CD4-positive, alpha-beta memory T cell (primary cell): ENCODE data around the gene DLG5. TPM values are rescaled to one million over a fixed set of nuclear protein-coding genes. Genes with fewer than 3 reads are reported as not detected.
A peak's percentile ranks its signal among the peaks of the same experiment; 100 is the strongest.

Source experiments
- CTCF ChIA-PET: fragments of 350-600 bp; sonication (Branson Sonifier 250); formaldehyde crosslinking; loops from one replicate; lab custom pipeline; 2021; ENCODE audit warnings: inconsistent platforms; ENCODE audit not compliant: partially characterized antibody; lab: Charles Lee
- POLR2A ChIA-PET: fragments of 350-600 bp; sonication (Branson Sonifier 250); formaldehyde crosslinking; loops from one replicate; lab custom pipeline; 2021; ENCODE audit not compliant: partially characterized antibody; lab: Charles Lee
- DNase-seq, 5 donors: peaks; one replicate each; pipeline versions ENCODE4 v3.0.0 to v3.0.0-alpha.2; 2020 to 2022; ENCODE audit warnings: mixed read lengths in 1 of 5
- H3K27ac ChIP-seq: one replicate; pipeline ENCODE4 v1.7.0; 2013; ENCODE audit warnings: low read depth, low read length
- H3K27me3 ChIP-seq: 2 replicates; pipeline ENCODE4 v1.7.0; 2013; ENCODE audit warnings: mild to moderate bottlenecking, low read length, moderate library complexity; ENCODE audit not compliant: insufficient read depth
- H3K36me3 ChIP-seq: 2 replicates; pipeline ENCODE4 v1.7.0; 2013; ENCODE audit warnings: mild to moderate bottlenecking, low read length, moderate library complexity; ENCODE audit not compliant: insufficient read depth
- H3K4me1 ChIP-seq: 2 replicates; pipeline ENCODE4 v1.7.0; 2013; ENCODE audit warnings: mild to moderate bottlenecking, low read length, moderate library complexity; ENCODE audit not compliant: insufficient read depth
- H3K4me3 ChIP-seq, 2 donors: one replicate each; pipeline ENCODE4 v1.7.0; 2013; ENCODE audit warnings: low read length in 2 of 2, mild to moderate bottlenecking in 1 of 2
- H3K9me3 ChIP-seq, 2 donors: one replicate each; pipeline ENCODE4 v1.7.0; 2013; ENCODE audit warnings: low read length in 2 of 2, control low read depth in 1 of 2; ENCODE audit not compliant: control insufficient read depth in 1 of 2
- H3K27ac Mint-ChIP-seq, 7 donors: one replicate each; pipeline ENCODE4 v1.8.0; 2020 to 2021; ENCODE audit warnings: mixed read lengths in 7 of 7, mild to moderate bottlenecking in 6 of 7, inconsistent platforms in 3 of 7, moderate library complexity in 3 of 7
- H3K27me3 Mint-ChIP-seq, 2 donors: one replicate each; pipeline ENCODE4 v1.8.0; 2020 to 2021; ENCODE audit warnings: mixed read lengths in 2 of 2
- H3K36me3 Mint-ChIP-seq, 2 donors: one replicate each; pipeline ENCODE4 v1.8.0; 2020 to 2021; ENCODE audit warnings: mixed read lengths in 2 of 2, inconsistent platforms in 1 of 2, mild to moderate bottlenecking in 1 of 2
- H3K4me1 Mint-ChIP-seq, 4 donors: one replicate each; pipeline ENCODE4 v1.8.0; 2020 to 2021; ENCODE audit warnings: mixed read lengths in 4 of 4, mild to moderate bottlenecking in 1 of 4
- H3K4me3 Mint-ChIP-seq, 8 donors: one replicate each; pipeline ENCODE4 v1.8.0; 2020 to 2021; ENCODE audit warnings: mixed read lengths in 8 of 8, mild to moderate bottlenecking in 7 of 8, moderate library complexity in 6 of 8, inconsistent platforms in 3 of 8
- H3K9me3 Mint-ChIP-seq, 8 donors: one replicate each; pipeline ENCODE4 v1.8.0; 2020 to 2021; ENCODE audit warnings: mixed read lengths in 8 of 8, mild to moderate bottlenecking in 5 of 8, inconsistent platforms in 3 of 8, moderate library complexity in 1 of 8
- intact Hi-C: fragments of 100-400 bp; cut with micrococcal nuclease; formaldehyde crosslinking; loops from one replicate; pipeline ENCODE4 v1.15.1; 2023
- polyA plus RNA-seq, 2 donors: library from polyadenylated mRNA; unstranded; fragments of 300-500 nt; fragmentation: Illumina TruSeq; gene quantifications; one replicate each; pipeline ENCODE4 v1.2.3, GENCODE V29; 2021
- total RNA-seq, 2 experiments: library from RNA; stranded (reverse); gene quantifications; one replicate each; pipeline ENCODE4 v1.2.3, GENCODE V29; 2021

Gene DLG5
- total and polyA plus RNA-seq, 4 experiments from 2014 or later, result 0.13 to 3.2 (median 2.7) TPM; not detected in 1

DNA sequence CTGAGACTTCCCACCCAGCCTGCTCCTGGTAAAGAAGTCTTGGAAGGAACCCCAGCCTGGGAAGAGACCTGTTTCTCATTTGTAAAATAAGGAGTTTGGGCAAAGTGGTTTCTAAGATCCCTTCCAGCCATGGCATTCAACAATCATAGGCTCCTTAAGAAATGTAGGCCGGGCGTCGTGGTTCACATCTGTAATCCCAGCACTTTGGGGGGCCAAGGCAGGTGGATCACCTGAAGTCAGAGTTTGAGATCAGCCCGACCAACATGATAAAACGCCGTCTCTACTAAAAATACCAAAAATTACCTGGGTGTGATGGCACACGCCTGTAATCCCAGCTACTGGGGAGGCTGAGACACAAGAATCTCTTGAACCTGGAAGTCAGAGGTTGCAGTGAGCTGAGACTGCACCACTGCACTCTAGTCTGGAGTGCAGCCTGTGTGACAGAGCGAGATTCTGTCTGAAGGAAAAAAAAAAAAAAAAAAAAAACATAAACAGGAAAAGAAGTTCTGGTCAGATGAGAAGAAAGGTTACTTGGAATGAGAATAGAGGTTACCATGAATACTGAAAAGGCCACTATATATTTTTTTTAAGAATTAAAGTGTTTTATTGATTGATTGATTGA, 15.9 kb downstream of the DLG5 start:
- H3K27ac Mint-ChIP-seq, result no peak overlapping the region
- intact Hi-C loops, result no loop called here
- CTCF ChIA-PET, result no interaction called here

GRCh38 chr10:77909749-77910375, 16.7 kb downstream of the DLG5 start:
- H3K4me3 Mint-ChIP-seq, result no peak overlapping the region

More for the DNA sequence above, 15.9 kb downstream of the DLG5 start:
- peaks cover 3% of the 10 kb centered on the region in 2 donors for H3K27me3 Mint-ChIP-seq
- DNase-seq, result no peak
- H3K36me3 ChIP-seq, result no peaks in the 10 kb centered on the region
- no peak overlapping the region for H3K27ac ChIP-seq
- H3K4me1 Mint-ChIP-seq, result no peaks in the 10 kb centered on the region
- H3K4me3 Mint-ChIP-seq, result no peak overlapping the region
- POLR2A ChIA-PET, result no interaction called here
- no peak overlapping the region for H3K4me3 ChIP-seq
- no peaks in the 10 kb centered on the region for H3K4me1 ChIP-seq
- no peaks in the 10 kb centered on the region for H3K27me3 ChIP-seq
- no peaks in the 10 kb centered on the region for H3K9me3 ChIP-seq
- peaks cover 0 to 2% (median 0%) of the 10 kb centered on the region in 8 donors for H3K9me3 Mint-ChIP-seq
- H3K36me3 Mint-ChIP-seq, result no peaks in the 10 kb centered on the region

GRCh38 chr10:77909021-77909748, 17.4 kb downstream of the DLG5 start:
- H3K4me1 ChIP-seq, result no peaks in the 10 kb centered on the region
- no peaks in the 10 kb centered on the region for H3K36me3 ChIP-seq
- no peak overlapping the region for H3K4me3 Mint-ChIP-seq
- no peak for DNase-seq
- H3K27ac Mint-ChIP-seq, result peak overlapping the region in 1 of 7 donors; percentile 15
- H3K9me3 ChIP-seq, result no peaks in the 10 kb centered on the region
- ChIA-PET POLR2A (no interaction called here), CTCF (no interaction called here)
- intact Hi-C loops, result no loop called here
- H3K27me3 Mint-ChIP-seq, result peaks cover 3% of the 10 kb centered on the region in 2 donors
- H3K36me3 Mint-ChIP-seq, result no peaks in the 10 kb centered on the region
- no peak overlapping the region for H3K27ac ChIP-seq
- no peaks in the 10 kb centered on the region for H3K4me1 Mint-ChIP-seq
- H3K9me3 Mint-ChIP-seq, result peaks cover 0 to 2% (median 0%) of the 10 kb centered on the region in 8 donors
- H3K4me3 ChIP-seq, result no peak overlapping the region
- H3K27me3 ChIP-seq, result no peaks in the 10 kb centered on the region

More at GRCh38 chr10:77909749-77910375, 16.7 kb downstream of the DLG5 start:
- H3K36me3 Mint-ChIP-seq, result no peaks in the 10 kb centered on the region
- ChIA-PET POLR2A (no interaction called here), CTCF (no interaction called here)
- H3K4me3 ChIP-seq, result no peak overlapping the region
- no peaks in the 10 kb centered on the region for H3K4me1 Mint-ChIP-seq
- intact Hi-C loops, result no loop called here
- H3K9me3 Mint-ChIP-seq, result peaks cover 0 to 2% (median 0%) of the 10 kb centered on the region in 8 donors
- peaks cover 3% of the 10 kb centered on the region in 2 donors for H3K27me3 Mint-ChIP-seq
- H3K27ac ChIP-seq, result no peak overlapping the region
- no peaks in the 10 kb centered on the region for H3K27me3 ChIP-seq
- H3K27ac Mint-ChIP-seq, result no peak overlapping the region
- no peaks in the 10 kb centered on the region for H3K4me1 ChIP-seq
- H3K9me3 ChIP-seq, result no peaks in the 10 kb centered on the region
- DNase-seq, result no peak
- no peaks in the 10 kb centered on the region for H3K36me3 ChIP-seq

DNA sequence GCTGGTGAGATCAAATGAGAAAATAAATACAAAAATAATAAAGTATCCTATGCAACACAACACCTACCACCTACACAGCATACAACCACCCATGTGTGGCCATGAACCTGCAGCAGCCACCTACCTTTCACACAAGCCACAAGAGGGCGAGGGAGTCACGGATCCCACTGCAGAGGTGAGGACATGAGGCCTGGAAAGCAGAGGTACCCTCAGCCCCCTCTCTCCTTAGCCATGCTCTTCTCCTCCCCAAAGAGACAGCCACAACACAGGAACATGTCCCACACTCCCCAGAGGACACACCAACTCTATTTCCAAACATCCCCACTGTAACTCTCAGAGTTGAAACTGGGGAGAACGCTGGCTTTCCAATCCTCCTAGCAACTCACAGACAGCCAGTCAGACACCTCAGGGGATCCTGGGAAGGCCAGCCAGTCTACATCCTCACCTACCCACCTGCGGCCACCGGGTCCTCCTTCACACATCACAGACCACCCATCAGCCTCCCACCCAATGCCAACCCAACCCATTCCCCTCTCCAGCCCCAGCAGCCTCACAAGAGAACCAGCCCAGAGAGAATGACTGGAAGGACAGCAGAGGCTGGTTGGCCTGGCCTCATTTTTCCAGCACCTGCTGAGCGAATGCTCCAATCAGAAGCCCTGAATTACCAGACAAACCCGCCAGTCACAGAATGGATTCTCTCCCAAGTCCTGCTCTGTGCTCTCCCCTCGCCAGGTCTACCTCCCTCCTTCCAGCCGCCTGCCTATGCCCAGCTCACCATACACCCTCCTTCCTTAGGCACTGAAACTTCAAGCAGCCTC, 18.4 kb downstream of the DLG5 start:
- Histone ChIP-seq H3K27me3 (no peaks in the 10 kb centered on the region), H3K4me1 (no peaks in the 10 kb centered on the region), H3K36me3 (no peaks in the 10 kb centered on the region), H3K9me3 (no peaks in the 10 kb centered on the region), H3K4me3 (no peak overlapping the region), H3K27ac (no peak overlapping the region)
- no peak overlapping the region for H3K4me3 Mint-ChIP-seq
- no peak overlapping the region for H3K27ac Mint-ChIP-seq
- H3K4me1 Mint-ChIP-seq, result no peaks in the 10 kb centered on the region
- CTCF ChIA-PET, result no interaction called here
- POLR2A ChIA-PET, result no interaction called here
- intact Hi-C loops, result no loop called here
- DNase-seq, result no peak
- H3K27me3 Mint-ChIP-seq, result peaks cover 3% of the 10 kb centered on the region in 2 donors
- H3K9me3 Mint-ChIP-seq, result no peaks in the 10 kb centered on the region
- no peaks in the 10 kb centered on the region for H3K36me3 Mint-ChIP-seq

- no peak overlapping the region for H3K27ac Mint-ChIP-seq
- H3K36me3 ChIP-seq, result no peaks in the 10 kb centered on the region
- H3K4me3 Mint-ChIP-seq, result no peak overlapping the region
- ChIA-PET POLR2A (no interaction called here), CTCF (no interaction called here)
- no peaks in the 10 kb centered on the region for H3K9me3 ChIP-seq
- H3K27me3 ChIP-seq, result no peaks in the 10 kb centered on the region
- H3K27ac ChIP-seq, result no peak overlapping the region
- intact Hi-C loops, result no loop called here
- H3K36me3 Mint-ChIP-seq, result no peaks in the 10 kb centered on the region
- H3K27me3 Mint-ChIP-seq, result peaks cover 3% of the 10 kb centered on the region in 2 donors
- H3K9me3 Mint-ChIP-seq, result no peaks in the 10 kb centered on the region
- H3K4me3 ChIP-seq, result no peak overlapping the region
- no peaks in the 10 kb centered on the region for H3K4me1 ChIP-seq
- no peak for DNase-seq
- no peaks in the 10 kb centered on the region for H3K4me1 Mint-ChIP-seq
Observed at GRCh38 chr10:77907462-77907861, 19.1 kb downstream of the DLG5 start.

GRCh38 chr10:77906951-77907421, 19.6 kb downstream of the DLG5 start:
- no peak for DNase-seq
- CTCF ChIA-PET, result no interaction called here
- Mint-ChIP-seq H3K9me3 (no peaks in the 10 kb centered on the region), H3K27ac (no peak overlapping the region), H3K36me3 (no peaks in the 10 kb centered on the region), H3K27me3 (peaks cover 3% of the 10 kb centered on the region in 2 donors), H3K4me1 (no peaks in the 10 kb centered on the region), H3K4me3 (no peak overlapping the region)
- no peaks in the 10 kb centered on the region for H3K27me3 ChIP-seq
- POLR2A ChIA-PET, result no interaction called here
- intact Hi-C loops, result no loop called here
- H3K36me3 ChIP-seq, result no peaks in the 10 kb centered on the region
- H3K4me1 ChIP-seq, result no peaks in the 10 kb centered on the region
- H3K4me3 ChIP-seq, result no peak overlapping the region
- no peaks in the 10 kb centered on the region for H3K9me3 ChIP-seq
- no peak overlapping the region for H3K27ac ChIP-seq

DNA sequence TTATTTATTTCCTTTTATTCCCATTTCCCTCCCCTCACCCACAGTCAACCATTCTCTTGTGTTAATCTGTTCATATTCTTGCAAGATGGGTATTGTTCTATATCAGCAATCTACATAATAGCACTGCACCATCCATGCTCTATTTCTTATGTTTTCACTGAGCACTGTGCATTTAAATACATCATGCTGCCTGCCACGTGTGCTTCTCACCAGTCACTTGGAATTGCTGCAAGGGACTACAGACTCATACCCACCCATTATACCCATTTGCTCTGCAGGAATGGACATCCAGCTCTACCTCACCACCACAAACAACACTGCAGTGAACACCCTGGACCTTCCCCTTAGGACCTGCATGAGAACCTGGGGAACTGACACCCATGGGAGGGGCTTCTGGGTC, 20.8 kb downstream of the DLG5 start:
- H3K36me3 ChIP-seq, result no peaks in the 10 kb centered on the region
- no peaks in the 10 kb centered on the region for H3K9me3 ChIP-seq
- intact Hi-C loops, result no loop called here
- Mint-ChIP-seq H3K36me3 (no peaks in the 10 kb centered on the region), H3K27ac (no peak overlapping the region), H3K27me3 (peaks cover 3% of the 10 kb centered on the region in 2 donors), H3K4me3 (no peak overlapping the region), H3K9me3 (no peaks in the 10 kb centered on the region), H3K4me1 (no peaks in the 10 kb centered on the region)
- H3K4me1 ChIP-seq, result no peaks in the 10 kb centered on the region
- ChIA-PET POLR2A (no interaction called here), CTCF (no interaction called here)
- H3K27ac ChIP-seq, result no peak overlapping the region
- H3K4me3 ChIP-seq, result no peak overlapping the region
- no peak for DNase-seq
- H3K27me3 ChIP-seq, result no peaks in the 10 kb centered on the region
